ENCODE measurements around the gene USP35. TPM values are rescaled to one million over a fixed set of nuclear protein-coding genes. Genes with fewer than 3 reads are reported as not detected.
A peak's percentile ranks its signal among the peaks of the same experiment; 100 is the strongest.

Gene USP35
- total RNA-seq (10 to 100 TPM; 11.4 to 12.4 TPM), polyA plus RNA-seq (1 to 10 TPM in 2 of 3 donors, under 1 TPM in 1; 0.76 to 1.5 (median 1.5) TPM), total RNA-seq (10.4 to 52.8 (median 34.7) reads per million in 6 experiments)

DNA sequence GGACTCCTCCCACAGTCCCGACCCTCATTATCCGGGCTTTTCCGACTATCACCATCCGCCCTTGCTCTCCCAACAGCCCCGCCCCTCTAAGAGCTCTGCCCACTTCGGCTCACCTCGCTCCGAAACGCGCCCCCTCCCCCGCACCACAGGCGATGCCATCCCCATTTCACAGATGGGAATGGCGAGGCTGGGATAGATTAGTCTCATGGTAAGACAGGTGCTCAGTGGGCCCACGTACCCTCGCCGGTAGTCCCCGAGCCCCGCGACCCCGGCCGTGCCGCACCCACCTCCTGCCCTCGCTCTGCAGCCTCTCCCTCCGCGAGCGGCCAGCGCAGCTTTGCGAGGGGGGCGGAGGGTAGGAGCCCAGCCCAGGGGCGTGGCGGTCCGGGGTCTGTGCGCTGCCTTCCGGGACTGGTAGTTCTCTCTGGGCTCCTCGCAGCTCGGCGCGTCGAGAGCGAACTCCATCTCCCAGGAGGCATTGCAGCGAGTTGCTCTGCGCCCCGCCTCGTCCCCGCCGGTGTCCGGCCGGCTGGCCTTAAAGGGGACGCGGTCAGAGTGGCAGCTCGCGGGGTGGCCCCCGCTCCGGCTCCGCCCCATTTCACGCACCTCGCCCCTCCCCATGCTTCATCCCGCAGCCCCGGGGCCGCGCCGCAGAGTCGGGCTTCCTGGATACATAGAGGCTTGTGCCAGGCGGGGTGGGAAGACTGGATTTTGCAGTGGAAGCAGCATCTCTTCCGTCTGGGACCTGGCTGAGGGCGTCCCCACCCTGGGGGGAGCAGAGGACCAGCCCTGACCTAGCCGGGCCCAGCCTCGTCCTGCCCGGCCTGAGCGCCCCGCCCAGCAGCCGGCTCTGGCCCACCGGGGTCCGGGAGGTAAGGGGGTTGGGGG, at the start of gene USP35, which contains the start of gene KCTD21:
TSS of gene USP35 (plus strand) at position 634 of the 888 bp plus-strand sequence. CDS start 7,327 bp downstream, outside the sequence.
TSS of gene KCTD21 (minus strand) at position 341 of the 888 bp plus-strand sequence. CDS start 14,072 bp downstream, outside the sequence.
- H3K27me3 Mint-ChIP-seq = no peaks in the 10 kb centered on the region
- ATAC-seq (peak; percentile 90 to 93), DNase-seq (peak; percentile 79 to 94 (median 86))
- peaks cover 0 to 1% (median 0%) of the 10 kb centered on the region in 3 donors for H3K36me3 Mint-ChIP-seq
- no peaks in the 10 kb centered on the region for H3K9me3 Mint-ChIP-seq
- POLR2A ChIA-PET = interaction anchor here (0.6 to 6.6 kb wide), 6 partner anchors 10 to 59 kb away, joined by 3 to 63 read pairs (median 5); partner anchors contain the start of gene ALG8
- H3K4me1 Mint-ChIP-seq = peaks cover 30 to 63% (median 56%) of the 10 kb centered on the region in 4 donors
- H3K4me3 Mint-ChIP-seq = peak within 1 kb of the TSS; percentile 95 to 99 (median 98)
- H3K27ac Mint-ChIP-seq = peak within 1 kb of the TSS; percentile 87 to 99 (median 96)

DNA sequence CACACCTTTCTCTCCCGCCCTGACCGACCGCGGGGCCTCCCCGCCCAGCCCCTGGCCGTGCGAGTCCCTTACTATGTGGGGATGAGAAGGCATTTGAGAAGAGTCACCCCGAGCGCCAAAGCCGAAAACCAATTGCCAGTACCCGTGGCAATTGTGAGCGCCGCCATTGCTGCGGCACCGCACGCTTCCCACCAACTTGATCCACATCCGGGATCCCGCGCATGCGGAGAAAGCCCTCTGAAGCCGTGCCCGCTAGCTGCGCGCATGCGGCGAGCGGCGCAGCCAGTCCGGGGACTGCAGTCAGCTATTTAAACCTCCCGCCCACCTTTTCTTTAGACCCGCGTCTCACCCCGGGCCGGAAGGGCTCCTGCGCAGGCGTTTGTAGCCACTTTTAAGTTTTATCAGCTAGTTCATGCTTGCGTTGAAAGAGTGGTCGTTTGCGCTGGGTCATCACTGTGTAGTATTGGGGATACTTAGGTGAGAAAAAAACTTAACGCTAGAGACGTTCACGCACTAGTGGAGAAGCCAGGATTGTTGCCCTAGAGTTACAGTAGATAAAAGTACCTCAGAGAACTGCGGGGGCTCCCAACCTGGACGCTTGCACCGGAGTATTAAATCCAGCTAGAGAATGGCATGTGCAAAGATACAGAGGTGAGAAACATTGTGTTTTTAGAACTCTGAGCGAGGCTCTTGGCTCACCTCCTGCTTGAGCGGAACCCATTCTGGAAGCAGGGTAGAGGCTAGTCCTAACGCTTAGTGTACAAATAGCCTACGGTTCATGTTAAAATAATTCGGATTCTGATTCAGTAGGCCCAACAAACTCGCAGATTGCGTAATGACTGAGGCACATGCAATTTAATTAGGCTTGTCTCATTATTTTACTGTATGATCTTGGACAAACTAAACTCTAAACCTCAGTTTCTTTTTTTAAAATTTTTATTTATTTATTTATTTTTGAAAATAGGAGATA, 49.0 kb upstream of the USP35 start, which contains the start of gene ALG8:
TSS of gene ALG8 (minus strand) at position 205 of the 970 bp plus-strand sequence. CDS start at position 167, 38 bp downstream.
- H3K9me3 Mint-ChIP-seq = no peaks in the 10 kb centered on the region
- peak; percentile 92 to 98 (median 96) for DNase-seq
- peak within 1 kb of the TSS; percentile 93 to 98 (median 96) for H3K27ac Mint-ChIP-seq
- peaks cover 22 to 53% (median 44%) of the 10 kb centered on the region in 4 donors for H3K4me1 Mint-ChIP-seq
- peak; percentile 92 to 97 for ATAC-seq
- POLR2A ChIA-PET = interaction anchor here (0.7 to 2.6 kb wide), 8 partner anchors 9 to 435 kb away, joined by 3 to 21 read pairs (median 7); partner anchors contain the start of genes INTS4, KCTD21, NARS2 and USP35
- peak within 1 kb of the TSS; percentile 84 to 98 (median 95) for H3K4me3 Mint-ChIP-seq
- peaks cover 2 to 28% (median 3%) of the 10 kb centered on the region in 3 donors for H3K36me3 Mint-ChIP-seq
- H3K27me3 Mint-ChIP-seq = no peaks in the 10 kb centered on the region

DNA sequence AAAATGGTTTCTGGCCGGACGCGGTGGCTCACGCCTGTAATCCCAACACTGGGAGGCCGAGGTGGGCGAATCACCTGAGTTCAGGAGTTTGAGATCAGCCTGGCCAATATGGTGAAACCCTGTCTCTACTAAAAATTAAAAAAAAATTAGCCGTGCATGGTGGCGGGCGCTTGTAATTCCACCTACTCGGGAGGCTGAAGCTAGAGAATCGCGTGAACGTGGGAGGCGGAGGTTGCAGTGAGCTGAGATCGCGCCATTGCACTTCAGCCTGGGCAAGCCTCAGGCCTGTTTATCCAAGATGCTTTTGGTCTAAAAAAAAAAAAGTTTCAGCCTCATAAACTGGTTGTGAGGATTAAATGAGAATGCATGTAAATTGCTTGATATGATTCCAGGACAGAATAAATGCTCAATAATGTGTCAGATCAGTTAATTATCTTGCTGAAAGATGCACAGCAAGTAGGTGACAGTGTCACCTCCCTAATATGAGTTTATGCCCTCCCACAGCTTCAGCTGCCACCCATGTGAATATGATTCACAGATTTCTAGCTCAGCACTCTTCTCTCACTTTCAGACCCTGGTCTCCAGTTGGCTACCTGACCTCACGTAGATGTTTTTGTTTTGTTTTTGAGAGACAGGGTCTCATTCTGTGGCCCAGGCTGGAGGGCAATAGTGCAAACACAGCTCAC, 48.2 kb upstream of the USP35 start:
- ATAC-seq (no peak), DNase-seq (no peak)
- H3K9me3 Mint-ChIP-seq = no peaks in the 10 kb centered on the region
- H3K27me3 Mint-ChIP-seq = no peaks in the 10 kb centered on the region
- peak overlapping the region in 8 of 10 donors; percentile 12 to 93 (median 74) for H3K27ac Mint-ChIP-seq
- H3K4me3 Mint-ChIP-seq = peak overlapping the region; percentile 3 to 95 (median 76)
- POLR2A ChIA-PET = interaction anchor here (2.2 to 2.6 kb wide), 2 partner anchors 8 to 48 kb away, joined by 5 to 21 read pairs; partner anchors contain the start of genes KCTD21 and USP35
- peaks cover 21 to 52% (median 43%) of the 10 kb centered on the region in 4 donors for H3K4me1 Mint-ChIP-seq
- peaks cover 0 to 21% (median 3%) of the 10 kb centered on the region in 3 donors for H3K36me3 Mint-ChIP-seq

DNA sequence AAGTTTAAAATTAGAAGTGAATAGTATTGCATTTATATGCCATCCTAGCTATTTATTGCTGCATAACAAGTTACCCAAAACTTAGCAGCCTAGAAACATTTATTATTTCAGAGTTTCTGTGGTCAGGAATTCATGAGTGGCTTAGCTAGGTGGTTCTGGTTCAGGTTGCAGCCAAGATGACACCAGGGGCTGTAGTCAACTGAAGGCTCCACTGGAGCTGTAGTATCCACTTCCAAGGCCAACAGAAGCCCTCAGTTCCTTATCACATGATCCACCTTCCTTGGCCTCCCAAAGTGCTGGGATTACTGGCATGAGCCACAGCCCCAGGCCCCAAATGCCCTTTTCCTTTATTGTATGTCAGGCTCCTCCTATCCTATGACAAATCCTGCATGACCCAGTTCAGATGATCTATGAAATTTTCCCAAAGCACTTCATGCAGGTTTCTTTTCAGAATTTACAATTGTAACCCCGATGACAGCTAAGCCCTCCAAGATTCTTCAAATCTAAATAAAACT, 43.2 kb upstream of the USP35 start:
- Mint-ChIP-seq H3K36me3 (peaks cover 0 to 11% (median 0%) of the 10 kb centered on the region in 3 donors), H3K4me1 (peaks cover 5 to 22% (median 6%) of the 10 kb centered on the region in 4 donors), H3K4me3 (no peak overlapping the region), H3K27ac (no peak overlapping the region), H3K9me3 (no peaks in the 10 kb centered on the region), H3K27me3 (no peaks in the 10 kb centered on the region)
- DNase-seq (no peak), ATAC-seq (no peak)
- POLR2A ChIA-PET = no interaction called here

DNA sequence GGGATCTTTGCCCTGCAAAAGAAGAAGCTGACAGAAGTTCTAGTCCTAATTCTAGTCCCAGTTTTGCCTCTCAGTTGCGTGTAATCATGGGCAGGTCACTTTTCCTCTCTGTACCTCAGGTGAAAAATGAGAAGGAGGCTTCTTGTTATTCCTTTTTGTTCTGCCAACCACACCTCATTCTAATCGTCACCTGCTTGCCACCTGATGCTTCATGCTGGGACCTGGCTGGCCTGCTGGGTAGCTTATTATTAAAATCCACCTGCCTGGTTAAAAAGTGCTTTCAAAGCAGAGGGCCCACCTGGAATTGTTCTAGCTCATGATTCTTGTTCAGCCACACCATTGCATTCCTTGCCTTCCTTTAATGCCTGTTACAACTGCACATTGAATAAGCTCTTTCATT, 40.9 kb upstream of the USP35 start:
- peaks cover 0 to 13% (median 1%) of the 10 kb centered on the region in 4 donors for H3K4me1 Mint-ChIP-seq
- peaks cover 0 to 8% (median 0%) of the 10 kb centered on the region in 3 donors for H3K36me3 Mint-ChIP-seq
- H3K27me3 Mint-ChIP-seq = no peaks in the 10 kb centered on the region
- DNase-seq (no peak), ATAC-seq (no peak)
- H3K9me3 Mint-ChIP-seq = no peaks in the 10 kb centered on the region
- no peak overlapping the region for H3K4me3 Mint-ChIP-seq
- no peak overlapping the region for H3K27ac Mint-ChIP-seq
- POLR2A ChIA-PET = interaction anchor here (0.8 kb wide), 1 partner anchor 41 kb away, joined by 5 read pairs; the partner anchor contains the start of gene KCTD21

DNA sequence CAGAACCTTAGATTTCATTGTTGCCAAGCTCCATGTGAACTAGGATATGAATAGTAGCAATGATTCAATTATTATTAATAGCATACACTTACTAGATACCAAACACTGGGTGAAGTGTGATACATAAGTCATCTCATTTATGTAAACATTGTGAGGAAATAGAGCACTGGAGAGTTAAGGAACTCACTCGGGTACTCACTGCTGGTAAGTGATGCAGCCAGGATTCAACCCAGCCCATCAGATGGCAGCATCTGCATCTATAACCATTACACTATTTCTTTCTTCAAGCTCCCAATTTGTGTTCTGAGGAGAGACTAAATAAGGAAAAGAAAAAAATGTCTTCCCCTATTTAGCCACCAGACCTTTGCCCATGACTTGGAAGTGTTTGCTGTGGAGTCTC, 39.1 kb upstream of the USP35 start:
- Mint-ChIP-seq H3K36me3 (peaks cover 0 to 5% (median 0%) of the 10 kb centered on the region in 3 donors), H3K9me3 (no peaks in the 10 kb centered on the region), H3K27me3 (no peaks in the 10 kb centered on the region), H3K4me1 (peaks cover 0 to 2% (median 0%) of the 10 kb centered on the region in 4 donors), H3K4me3 (no peak overlapping the region), H3K27ac (no peak overlapping the region)
- DNase-seq = peak in 3 of 10 donors; percentile 3 to 28 (median 13)
- POLR2A ChIA-PET = interaction anchor here (0.5 to 1.1 kb wide), 4 partner anchors 10 to 415 kb away, joined by 3 to 5 read pairs (median 4); partner anchors contain the start of gene ALG8
- peak in 1 of 2 donors; percentile 59 for ATAC-seq

GRCh38 chr11:78150346-78150745, 38.4 kb upstream of the USP35 start:
- Mint-ChIP-seq H3K9me3 (no peaks in the 10 kb centered on the region), H3K27ac (peak overlapping the region in 1 of 10 donors; percentile 47), H3K27me3 (no peaks in the 10 kb centered on the region), H3K4me1 (peaks cover 0 to 2% (median 0%) of the 10 kb centered on the region in 4 donors), H3K4me3 (no peak overlapping the region), H3K36me3 (peaks cover 0 to 5% (median 0%) of the 10 kb centered on the region in 3 donors)
- ATAC-seq (no peak), DNase-seq (no peak)
- POLR2A ChIA-PET = interaction anchor here (0.5 kb wide), 1 partner anchor 12 kb away, joined by 4 read pairs; no protein-coding TSS in a partner anchor

DNA sequence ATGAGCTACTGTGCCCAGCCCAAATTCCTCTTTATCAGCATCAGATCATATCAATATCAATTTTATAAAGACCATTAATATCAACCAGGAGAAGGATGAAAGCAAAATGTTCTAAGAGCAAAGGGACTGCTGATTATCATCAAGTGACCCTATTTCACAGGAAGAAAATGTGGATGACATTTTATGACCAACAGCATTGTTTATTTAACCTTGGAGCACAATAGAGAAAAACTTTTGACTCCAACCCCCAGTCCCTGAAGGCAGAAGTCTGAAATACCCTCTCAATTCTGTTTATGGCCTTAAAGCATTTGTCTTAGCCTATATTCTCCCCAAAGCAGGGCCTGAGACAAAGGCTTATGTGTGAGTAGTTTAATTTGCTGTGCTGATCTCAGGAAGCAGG, 38.0 kb upstream of the USP35 start:
- H3K27ac Mint-ChIP-seq = no peak overlapping the region
- H3K4me3 Mint-ChIP-seq = no peak overlapping the region
- peaks cover 0 to 2% (median 0%) of the 10 kb centered on the region in 4 donors for H3K4me1 Mint-ChIP-seq
- ATAC-seq = no peak
- POLR2A ChIA-PET = no interaction called here
- no peak for DNase-seq
- no peaks in the 10 kb centered on the region for H3K27me3 Mint-ChIP-seq
- H3K9me3 Mint-ChIP-seq = no peaks in the 10 kb centered on the region
- peaks cover 0 to 5% (median 0%) of the 10 kb centered on the region in 3 donors for H3K36me3 Mint-ChIP-seq

DNA sequence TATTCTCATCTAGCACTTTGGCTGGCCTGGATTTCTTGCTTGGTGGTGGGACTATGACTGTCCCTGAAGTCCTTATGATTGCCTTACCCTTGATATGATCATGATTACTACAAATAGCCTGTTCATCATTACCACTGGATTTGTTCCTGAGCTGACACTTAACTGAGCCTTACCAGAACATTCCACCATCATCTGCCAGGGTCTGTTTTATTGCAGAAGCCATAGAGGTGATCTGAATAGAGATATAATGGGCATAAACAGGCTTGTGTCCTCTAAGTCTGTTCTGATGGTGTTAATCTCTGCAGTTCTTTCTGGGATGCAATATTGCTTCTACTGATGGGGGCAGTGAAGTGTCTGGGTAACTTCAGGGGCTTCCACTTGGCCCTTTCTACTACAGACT, 36.9 kb upstream of the USP35 start:
- no peaks in the 10 kb centered on the region for H3K9me3 Mint-ChIP-seq
- H3K36me3 Mint-ChIP-seq = peaks cover 0 to 5% (median 0%) of the 10 kb centered on the region in 3 donors
- POLR2A ChIA-PET = interaction anchor here (0.6 kb wide), 1 partner anchor 282 kb away, joined by 5 read pairs; no protein-coding TSS in a partner anchor
- ATAC-seq (no peak), DNase-seq (no peak)
- no peaks in the 10 kb centered on the region for H3K27me3 Mint-ChIP-seq
- no peak overlapping the region for H3K27ac Mint-ChIP-seq
- no peak overlapping the region for H3K4me3 Mint-ChIP-seq
- H3K4me1 Mint-ChIP-seq = peaks cover 0 to 2% (median 0%) of the 10 kb centered on the region in 4 donors

- no peak overlapping the region for H3K27ac Mint-ChIP-seq
- H3K36me3 Mint-ChIP-seq = peaks cover 0 to 3% (median 0%) of the 10 kb centered on the region in 3 donors
- no peak for ATAC-seq
- no peak for DNase-seq
- H3K4me3 Mint-ChIP-seq = no peak overlapping the region
- peaks cover 0 to 2% (median 0%) of the 10 kb centered on the region in 4 donors for H3K4me1 Mint-ChIP-seq
- H3K27me3 Mint-ChIP-seq = no peaks in the 10 kb centered on the region
- no peaks in the 10 kb centered on the region for H3K9me3 Mint-ChIP-seq
- POLR2A ChIA-PET = no interaction called here
Observed at GRCh38 chr11:78156127-78156844, 32.4 kb upstream of the USP35 start.
